AG09319 (cell line): ENCODE results near the gene CRACDL.
"Not testable (repeated sequence)": the region's sequence is repeated elsewhere in the genome, so short reads cannot be mapped to it uniquely, and the experiment has no call there.

ENCODE experiments used
- DNase-seq: peaks from one replicate; pipeline ENCODE4 v3.0.0-alpha.2; 2010; ENCODE audit warnings: low read depth; ENCODE audit errors: extremely low read depth
- CTCF ChIP-seq: IDR thresholded peaks from 2 replicates; pipeline ENCODE4 v1.5.1; 2011; ENCODE audit warnings: low read depth, mild to moderate bottlenecking, inconsistent platforms, low read length, moderate library complexity

The CRACDL gene

GRCh38 chr2:98881153-98881650 is 54.8 kb downstream of the CRACDL start:
- TF ChIP-seq CTCF: no peak
- DNase-seq: no peak

- no peak for TF ChIP-seq CTCF
- DNase-seq: no peak
Observed at GRCh38 chr2:98880266-98881152, 55.5 kb downstream of the CRACDL start.

GRCh38 chr2:98877658-98878057 is 58.4 kb downstream of the CRACDL start:
- not testable (repeated sequence) for DNase-seq

- DNase-seq: no peak
- TF ChIP-seq CTCF: no peak
Observed at GRCh38 chr2:98876741-98877140, 59.3 kb downstream of the CRACDL start.

GRCh38 chr2:98875746-98876145 is 60.3 kb downstream of the CRACDL start:
- no peak for DNase-seq

GRCh38 chr2:98875081-98875728 is 60.8 kb downstream of the CRACDL start:
- TF ChIP-seq CTCF: no peak

More at GRCh38 chr2:98875746-98876145, 60.3 kb downstream of the CRACDL start:
- TF ChIP-seq CTCF: no peak

GRCh38 chr2:98874186-98874689 is 61.8 kb downstream of the CRACDL start:
- no peak for DNase-seq
- no peak for TF ChIP-seq CTCF

More at GRCh38 chr2:98875081-98875728, 60.8 kb downstream of the CRACDL start:
- DNase-seq: no peak
